Aorta (tissue), 5 donors: Measurements from ENCODE around the gene GRID2. TPM values are rescaled to one million over a fixed set of nuclear protein-coding genes. Genes with fewer than 3 reads are reported as not detected.

Source experiments
- ATAC-seq: fragments of 200-7000 bp; cut with Tn5 transposase; one replicate; pipeline ENCODE4 v1.9.1; 2022; ENCODE audit warnings: moderate library complexity; ENCODE audit not compliant: low FRiP score
- DNase-seq, 2 donors: peaks; one replicate each; pipeline ENCODE4 v3.0.0-alpha.2; 2020
- H3K27ac ChIP-seq, 2 donors: one replicate each; pipeline ENCODE4 v1.5.1; 2013; ENCODE audit warnings: low read length in 2 of 2, mild to moderate bottlenecking in 2 of 2, moderate library complexity in 2 of 2, control low read depth in 1 of 2, inconsistent platforms in 1 of 2, low read depth in 1 of 2
- H3K27me3 ChIP-seq, 2 donors: one replicate each; pipeline ENCODE4 v1.6.1; 2013; ENCODE audit warnings: control low read depth in 1 of 2, low read length in 1 of 2, mild to moderate bottlenecking in 1 of 2, moderate library complexity in 1 of 2; ENCODE audit not compliant: insufficient read depth in 2 of 2, control insufficient read depth in 1 of 2
- H3K36me3 ChIP-seq, 2 donors: one replicate each; pipeline ENCODE4 v1.6.1; 2013; ENCODE audit warnings: control low read depth in 1 of 2, low read length in 1 of 2, mild to moderate bottlenecking in 1 of 2; ENCODE audit not compliant: insufficient read depth in 2 of 2, control insufficient read depth in 1 of 2
- H3K4me1 ChIP-seq, 2 donors: one replicate each; pipeline ENCODE4 v1.6.1; 2013; ENCODE audit warnings: low read length in 2 of 2, control low read depth in 1 of 2, mild to moderate bottlenecking in 1 of 2, moderate library complexity in 1 of 2; ENCODE audit not compliant: insufficient read depth in 2 of 2, control insufficient read depth in 1 of 2
- H3K4me3 ChIP-seq, 2 donors: one replicate each; pipeline ENCODE4 v1.5.1; 2013; ENCODE audit warnings: low read length in 2 of 2, control low read depth in 1 of 2, mild to moderate bottlenecking in 1 of 2
- H3K9me3 ChIP-seq: one replicate; pipeline ENCODE4 v1.6.1; 2013; ENCODE audit warnings: mild to moderate bottlenecking, low read length; ENCODE audit not compliant: control insufficient read depth
- WGBS, 2 donors: extraction: QIAGEN DNeasy Blood & Tissue Kit; methylation state at CpG; one replicate each; pipeline ENCODE4 v1.1.7; 2013; 5-methylcytosine and 5-hydroxymethylcytosine counted together
- intact Hi-C, 2 donors: fragments of 100-400 bp; cut with DNase I; formaldehyde crosslinking; loops; one replicate each; pipeline versions ENCODE4 v1.14.2 to v1.15.0; 2022
- polyA plus RNA-seq, 2 donors: library from polyadenylated mRNA; stranded (reverse); fragments of 200-250 nt; gene quantifications; one replicate each; pipeline ENCODE4 v1.2.3, GENCODE V29; 2013
- total RNA-seq, 2 donors: library from RNA; stranded (reverse); fragmentation: NEBNext Ultra II Directional; extraction: Animal tissue kit (Norgen Biotek cat#: 25700); gene quantifications; one replicate each; pipeline ENCODE4 v1.2.1, GENCODE V29; 2021
- donor health status: healthy with polysubstance abuse.
- donor health status: Bipolar disorder and iron deficiency.
- donor health status: DM: no; HTN: no; CAD: no.
- donor health status: DM: no; HTN: no; CAD: no.
- donor health status: DM: yes; HTN: yes; CAD: no.

GRID2 gene
- total and polyA plus RNA-seq, 4 donors: 0.13 to 0.18 TPM; not detected in 2

DNA sequence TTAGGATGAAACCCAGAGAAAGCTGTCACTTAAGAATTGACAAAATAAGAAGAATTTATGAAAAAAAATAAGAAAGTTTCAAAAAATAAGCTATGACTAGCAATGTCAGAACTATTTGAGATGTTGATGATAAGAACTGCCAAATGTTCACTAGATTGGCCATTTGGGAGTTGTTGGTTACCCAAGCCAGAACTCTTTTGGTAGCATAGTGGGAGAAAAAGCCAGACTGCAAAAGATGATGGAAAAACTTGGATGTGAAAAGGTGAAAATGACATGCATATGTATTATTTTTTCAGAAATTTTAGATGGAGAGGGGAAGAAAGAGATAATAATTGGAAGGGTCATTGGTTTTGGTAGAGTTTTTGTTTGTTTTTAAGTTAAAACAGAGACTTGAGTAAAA is 1127.6 kb downstream of the GRID2 start:
- no peaks in the 10 kb centered on the region for H3K4me1 ChIP-seq
- no peaks in the 10 kb centered on the region for H3K9me3 ChIP-seq
- no peak overlapping the region for H3K4me3 ChIP-seq
- DNase-seq (no peak), ATAC-seq (no peak)
- no peaks in the 10 kb centered on the region for H3K36me3 ChIP-seq
- no peaks in the 10 kb centered on the region for H3K27me3 ChIP-seq
- no peak overlapping the region for H3K27ac ChIP-seq
- intact Hi-C loops: no loop called here

DNA sequence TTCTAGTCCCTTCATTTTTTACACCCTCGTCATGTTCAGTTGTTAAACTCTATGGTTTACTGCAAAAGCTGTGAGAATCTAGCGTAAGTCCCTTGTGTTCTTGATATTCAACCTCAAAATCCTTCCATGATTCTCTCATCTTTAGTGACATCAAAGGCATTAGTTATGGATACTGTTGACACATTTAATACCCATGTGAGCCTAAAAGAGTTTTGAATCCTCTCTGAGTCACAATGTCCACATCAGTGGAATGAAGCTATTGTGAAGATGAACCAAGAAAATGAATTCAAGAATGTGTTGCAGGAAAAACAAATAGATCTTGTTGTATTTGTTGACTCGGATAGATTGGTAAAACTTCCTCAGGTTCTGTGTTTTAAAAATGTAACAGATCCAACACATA is 1130.1 kb downstream of the GRID2 start:
- intact Hi-C loops: no loop called here
- no peaks in the 10 kb centered on the region for H3K36me3 ChIP-seq
- H3K4me3 ChIP-seq: no peak overlapping the region
- no peak overlapping the region for H3K27ac ChIP-seq
- 87 to 93% methylated on average over 3 of the region's 3 CpGs for WGBS, 2 donors
- H3K4me1 ChIP-seq: no peaks in the 10 kb centered on the region
- no peaks in the 10 kb centered on the region for H3K27me3 ChIP-seq
- ATAC-seq (no peak), DNase-seq (no peak)
- no peaks in the 10 kb centered on the region for H3K9me3 ChIP-seq

DNA sequence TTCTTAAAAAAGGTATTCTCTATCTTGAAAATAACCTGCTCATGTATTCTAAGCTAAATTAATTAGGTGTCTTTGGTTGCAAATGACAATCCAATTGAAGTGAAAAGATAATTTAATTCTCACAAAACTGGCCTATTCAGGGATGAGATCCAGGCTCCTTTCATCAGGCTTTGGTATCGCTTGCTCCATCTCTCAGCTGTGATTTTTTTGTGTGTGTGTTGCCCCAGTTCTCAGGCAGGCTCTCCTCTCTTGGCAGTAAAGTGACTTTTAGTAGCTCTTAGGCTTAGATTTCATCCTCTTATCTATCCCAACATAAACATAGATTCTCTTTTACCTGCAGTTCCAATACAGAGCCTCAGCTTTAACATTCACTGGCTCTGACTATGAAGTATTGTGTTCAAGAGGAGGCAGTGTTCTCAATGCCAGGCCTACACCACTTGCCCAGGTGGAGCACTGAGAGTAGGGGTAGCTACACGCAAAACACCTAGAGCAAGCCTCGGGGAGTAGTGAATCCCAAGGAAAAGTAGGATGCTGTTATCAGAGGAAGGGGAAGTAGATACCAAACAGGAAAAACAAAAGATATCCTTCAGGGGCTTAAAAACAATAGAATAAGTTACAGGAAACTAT is 1132.3 kb downstream of the GRID2 start:
- Histone ChIP-seq H3K9me3 (no peaks in the 10 kb centered on the region), H3K36me3 (no peaks in the 10 kb centered on the region), H3K27me3 (no peaks in the 10 kb centered on the region), H3K4me1 (no peaks in the 10 kb centered on the region), H3K27ac (no peak overlapping the region), H3K4me3 (no peak overlapping the region)
- DNase-seq (no peak), ATAC-seq (no peak)
- 85 to 86% methylated on average over 3 of the region's 3 CpGs for WGBS, 2 donors
- intact Hi-C loops: no loop called here

DNA sequence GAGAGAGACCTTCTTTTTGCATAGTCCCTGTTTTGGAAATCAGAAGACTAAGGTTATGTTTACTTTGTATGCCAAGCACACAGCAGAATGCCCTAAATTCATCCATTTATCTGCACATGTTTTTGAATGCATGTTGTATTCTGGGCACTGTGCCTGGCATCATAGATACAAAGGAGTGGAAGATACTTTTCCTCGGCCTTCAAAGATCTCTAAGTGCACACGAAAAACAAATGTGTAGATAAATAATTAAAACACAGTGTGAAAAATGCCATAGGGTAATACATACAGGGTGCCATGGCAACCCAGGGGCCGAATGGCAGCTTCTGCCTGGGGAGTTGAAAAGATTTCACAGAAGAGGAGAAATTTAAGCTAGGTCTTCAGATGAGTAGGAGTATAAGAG is 1134.2 kb downstream of the GRID2 start:
- Histone ChIP-seq H3K27ac (no peak overlapping the region), H3K4me3 (no peak overlapping the region), H3K4me1 (no peaks in the 10 kb centered on the region), H3K27me3 (no peaks in the 10 kb centered on the region), H3K9me3 (no peaks in the 10 kb centered on the region), H3K36me3 (no peaks in the 10 kb centered on the region)
- no peak for DNase-seq
- intact Hi-C loops: no loop called here
- ATAC-seq: no peak
- WGBS, 2 donors: 78 to 82% methylated on average over 3 of the region's 3 CpGs

DNA sequence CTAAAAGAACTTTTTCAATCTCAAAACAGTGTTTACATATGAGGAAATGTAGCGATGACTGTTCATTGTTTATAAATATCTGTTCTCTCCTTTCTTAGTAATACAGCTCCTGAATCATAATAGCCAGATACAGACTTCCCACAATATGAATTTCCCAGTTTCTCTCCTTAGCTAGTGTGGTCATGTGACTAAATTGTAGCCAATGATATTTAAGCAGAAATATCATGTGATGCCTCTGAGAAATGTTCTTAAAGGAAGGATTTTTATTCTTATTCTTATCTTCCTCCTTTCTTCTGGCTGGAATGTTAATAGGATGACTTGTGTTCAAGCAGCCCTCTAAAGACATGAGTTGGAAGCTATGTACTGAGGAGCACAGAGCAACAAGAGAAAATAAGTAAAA is 1141.1 kb downstream of the GRID2 start:
- peaks cover 0 to 3% of the 10 kb centered on the region in 2 donors for H3K27me3 ChIP-seq
- no peaks in the 10 kb centered on the region for H3K4me1 ChIP-seq
- no peak overlapping the region for H3K27ac ChIP-seq
- no peak overlapping the region for H3K4me3 ChIP-seq
- H3K9me3 ChIP-seq: no peaks in the 10 kb centered on the region
- no peaks in the 10 kb centered on the region for H3K36me3 ChIP-seq
- intact Hi-C loops: no loop called here
- DNase-seq (no peak), ATAC-seq (no peak)
- WGBS, 2 donors: 70 to 79% methylated on average over 1 of the region's 1 CpG

- WGBS, 2 donors: 72 to 93% methylated on average over 1 of the region's 1 CpG
- H3K36me3 ChIP-seq: no peaks in the 10 kb centered on the region
- H3K27ac ChIP-seq: no peak overlapping the region
- intact Hi-C loops: no loop called here
- no peak overlapping the region for H3K4me3 ChIP-seq
- no peaks in the 10 kb centered on the region for H3K9me3 ChIP-seq
- H3K4me1 ChIP-seq: no peaks in the 10 kb centered on the region
- H3K27me3 ChIP-seq: peaks cover 0 to 3% of the 10 kb centered on the region in 2 donors
- DNase-seq: no peak
- ATAC-seq: no peak
These were observed 1142.3 kb downstream of the GRID2 start for GRCh38 chr4:93446038-93446437.

GRCh38 chr4:93448691-93449293 is 1145.0 kb downstream of the GRID2 start:
- Histone ChIP-seq H3K4me3 (no peak overlapping the region), H3K4me1 (no peaks in the 10 kb centered on the region), H3K9me3 (no peaks in the 10 kb centered on the region), H3K36me3 (no peaks in the 10 kb centered on the region), H3K27me3 (peaks cover 0 to 3% of the 10 kb centered on the region in 2 donors), H3K27ac (no peak overlapping the region)
- whole genome bisulfite sequencing, 2 donors: 83 to 92% methylated on average over 1 of the region's 1 CpG
- ATAC-seq: no peak
- DNase-seq: no peak
- intact Hi-C loops: no loop called here

DNA sequence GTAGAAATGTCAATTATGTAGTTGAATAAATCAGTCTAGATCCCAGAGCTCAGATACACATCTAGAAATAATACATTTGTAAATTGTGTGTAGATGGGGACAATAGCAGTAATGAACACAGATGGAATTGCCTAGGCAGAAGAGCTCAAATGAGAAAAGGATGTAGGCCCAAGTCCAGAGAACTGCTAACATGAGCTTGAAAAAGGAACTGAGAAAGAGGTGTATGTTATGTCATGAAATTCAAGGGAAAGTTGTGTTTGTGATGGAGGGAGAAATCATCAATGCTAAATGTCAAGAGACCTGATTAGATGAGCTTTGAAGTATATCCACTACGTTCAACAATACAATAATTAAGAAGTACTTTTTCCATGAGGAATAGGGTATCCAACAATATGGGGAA is 1148.2 kb downstream of the GRID2 start:
- WGBS, 2 donors: 75 to 90% methylated on average over 1 of the region's 1 CpG
- ATAC-seq: no peak
- no peak for DNase-seq
- H3K36me3 ChIP-seq: no peaks in the 10 kb centered on the region
- no peaks in the 10 kb centered on the region for H3K9me3 ChIP-seq
- no peak overlapping the region for H3K4me3 ChIP-seq
- intact Hi-C loops: loop anchor here in 1 of 2 donors (10.0 kb wide), 1 partner anchor 437 kb away; no protein-coding TSS in a partner anchor
- no peak overlapping the region for H3K27ac ChIP-seq
- H3K27me3 ChIP-seq: no peaks in the 10 kb centered on the region
- H3K4me1 ChIP-seq: no peaks in the 10 kb centered on the region

DNA sequence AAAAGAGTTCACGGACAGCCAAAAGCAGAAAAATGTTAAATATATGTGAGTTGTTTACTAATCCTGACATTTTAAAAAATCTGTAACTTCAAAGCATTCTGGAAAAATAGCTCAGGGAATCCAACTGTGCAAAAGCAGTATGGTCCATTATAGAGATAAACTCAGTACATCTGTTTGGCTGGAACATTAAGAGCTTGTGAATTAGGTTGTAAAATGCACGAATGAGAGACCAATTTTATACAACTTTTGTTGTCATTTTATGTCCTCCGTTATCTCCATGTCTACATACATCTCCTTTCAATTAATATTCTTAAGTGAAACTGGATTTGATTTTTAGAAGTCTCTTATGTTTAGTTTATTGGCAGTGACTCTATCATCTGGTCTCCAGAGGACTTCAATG is 1157.8 kb downstream of the GRID2 start:
- H3K27me3 ChIP-seq: no peaks in the 10 kb centered on the region
- H3K36me3 ChIP-seq: no peaks in the 10 kb centered on the region
- intact Hi-C loops: no loop called here
- no peak overlapping the region for H3K4me3 ChIP-seq
- no peaks in the 10 kb centered on the region for H3K4me1 ChIP-seq
- no peak overlapping the region for H3K27ac ChIP-seq
- no peak for ATAC-seq
- 72 to 76% methylated on average over 3 of the region's 3 CpGs for WGBS, 2 donors
- H3K9me3 ChIP-seq: no peaks in the 10 kb centered on the region
- no peak for DNase-seq
